Measurements from ENCODE around the gene TPK1.

- TF ChIP-seq EZH2 (IDR thresholded peaks at IDR 0.05) = no peak
- TF ChIP-seq POLR2AphosphoS5 (IDR thresholded peaks at IDR 0.05; ENCODE audit: borderline replicate concordance, low read depth, low read length) = no peak
Measured at GRCh38 chr7:144782883-144783282, 53.0 kb downstream of the TPK1 start.
